ENCODE results near the gene COL20A1. TPM values are rescaled to one million over a fixed set of nuclear protein-coding genes. Genes with fewer than 3 reads are reported as not detected.
"Not testable (repeated sequence)": the region's sequence is repeated elsewhere in the genome, so short reads cannot be mapped to it uniquely, and the experiment has no call there.

Gene COL20A1
- total and polyA plus RNA-seq, 10 donors = 0.12 to 2.1 (median 0.60) TPM; not detected in 2

- peak; percentile 49 for DNase-seq
- H3K36me3 ChIP-seq = no peaks in the 10 kb centered on the region
- H3K4me1 ChIP-seq = peaks cover 0 to 11% (median 0%) of the 10 kb centered on the region in 6 donors
- 35 to 42% (median 41%) methylated on average over 9 of the region's 9 CpGs for WGBS, 5 donors
- H3K27me3 ChIP-seq (replicated peaks in 1 of 7) = peaks cover 0 to 64% (median 0%) of the 10 kb centered on the region in 7 donors
- H3K4me3 ChIP-seq = no peak overlapping the region
- peak overlapping the region in 4 of 8 donors; percentile 34 to 65 (median 50) for H3K27ac ChIP-seq
- peak in 2 of 3 donors; percentile 52 to 59 for TF ChIP-seq POLR2AphosphoS5 (IDR thresholded peaks at IDR 0.05)
- no peak for TF ChIP-seq POLR2A (IDR thresholded peaks at IDR 0.05)
- peaks cover 0 to 22% (median 13%) of the 10 kb centered on the region in 8 donors for H3K9me3 ChIP-seq
- intact Hi-C loops (cut with DNase I; ENCODE audit: low total_unique reads) = no loop called here
These were observed 42.7 kb downstream of the COL20A1 start for GRCh38 chr20:63335711-63336110.

DNA sequence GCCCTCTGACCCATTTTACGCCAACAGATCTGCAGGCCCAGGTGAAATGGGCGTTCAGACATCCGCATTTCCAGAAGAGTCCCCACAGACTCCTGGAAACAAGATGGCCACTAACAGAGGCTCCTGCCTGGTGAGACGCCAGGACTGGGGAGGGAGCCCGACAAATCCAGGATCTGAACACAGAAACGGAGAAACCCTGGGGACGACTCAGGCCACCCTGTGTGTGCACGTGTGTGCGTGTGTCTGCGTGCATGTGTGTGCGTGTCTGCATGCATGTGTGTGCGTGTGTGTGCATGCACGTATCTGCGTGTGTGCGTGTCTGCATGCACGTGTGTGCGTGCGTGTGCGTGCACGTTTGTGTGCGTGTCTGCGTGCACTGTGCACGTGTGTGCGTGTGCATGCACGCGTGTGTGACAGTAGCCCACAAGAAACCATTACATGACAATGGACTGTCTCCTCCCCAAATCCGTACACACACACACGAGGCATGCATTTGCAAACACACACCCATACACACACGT is 43.3 kb downstream of the COL20A1 start:
- intact Hi-C loops (cut with DNase I; ENCODE audit: low total_unique reads) = no loop called here
- TF ChIP-seq, protein P1, sequence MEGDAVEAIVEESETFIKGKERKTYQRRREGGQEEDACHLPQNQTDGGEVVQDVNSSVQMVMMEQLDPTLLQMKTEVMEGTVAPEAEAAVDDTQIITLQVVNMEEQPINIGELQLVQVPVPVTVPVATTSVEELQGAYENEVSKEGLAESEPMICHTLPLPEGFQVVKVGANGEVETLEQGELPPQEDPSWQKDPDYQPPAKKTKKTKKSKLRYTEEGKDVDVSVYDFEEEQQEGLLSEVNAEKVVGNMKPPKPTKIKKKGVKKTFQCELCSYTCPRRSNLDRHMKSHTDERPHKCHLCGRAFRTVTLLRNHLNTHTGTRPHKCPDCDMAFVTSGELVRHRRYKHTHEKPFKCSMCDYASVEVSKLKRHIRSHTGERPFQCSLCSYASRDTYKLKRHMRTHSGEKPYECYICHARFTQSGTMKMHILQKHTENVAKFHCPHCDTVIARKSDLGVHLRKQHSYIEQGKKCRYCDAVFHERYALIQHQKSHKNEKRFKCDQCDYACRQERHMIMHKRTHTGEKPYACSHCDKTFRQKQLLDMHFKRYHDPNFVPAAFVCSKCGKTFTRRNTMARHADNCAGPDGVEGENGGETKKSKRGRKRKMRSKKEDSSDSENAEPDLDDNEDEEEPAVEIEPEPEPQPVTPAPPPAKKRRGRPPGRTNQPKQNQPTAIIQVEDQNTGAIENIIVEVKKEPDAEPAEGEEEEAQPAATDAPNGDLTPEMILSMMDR (IDR thresholded peaks at IDR 0.05 in 8 of 11, conservative IDR thresholded peaks at IDR 0.05 in 3 of 11) = no peak
- no peak for TF ChIP-seq POLR2AphosphoS5 (IDR thresholded peaks at IDR 0.05)
- TF ChIP-seq POLR2A (IDR thresholded peaks at IDR 0.05) = no peak
- Histone ChIP-seq H3K4me3 (no peak overlapping the region), H3K9me3 (peaks cover 0 to 18% (median 11%) of the 10 kb centered on the region in 8 donors), H3K27ac (peak overlapping the region in 1 of 8 donors; percentile 34), H3K4me1 (peaks cover 0 to 11% (median 0%) of the 10 kb centered on the region in 6 donors), H3K36me3 (no peaks in the 10 kb centered on the region), H3K27me3 (replicated peaks in 1 of 7) (peaks cover 0 to 62% (median 0%) of the 10 kb centered on the region in 7 donors)
- 89 to 92% (median 91%) methylated on average over 29 of the region's 29 CpGs for WGBS, 5 donors
- DNase-seq = peak; percentile 62

GRCh38 chr20:63337786-63338420 is 44.9 kb downstream of the COL20A1 start:
- H3K27me3 ChIP-seq (replicated peaks in 1 of 7) = peaks cover 0 to 62% (median 0%) of the 10 kb centered on the region in 7 donors
- H3K36me3 ChIP-seq = no peaks in the 10 kb centered on the region
- no peak for DNase-seq
- H3K4me3 ChIP-seq = no peak overlapping the region
- peaks cover 0 to 1% (median 0%) of the 10 kb centered on the region in 8 donors for H3K9me3 ChIP-seq
- no peak overlapping the region for H3K27ac ChIP-seq
- WGBS, 5 donors = 75 to 81% (median 77%) methylated on average over 12 of the region's 12 CpGs
- no peak for TF ChIP-seq POLR2AphosphoS5 (IDR thresholded peaks at IDR 0.05)
- TF ChIP-seq, protein P1 (IDR thresholded peaks at IDR 0.05 in 8 of 11, conservative IDR thresholded peaks at IDR 0.05 in 3 of 11) = no peak
- intact Hi-C loops (cut with DNase I; ENCODE audit: low total_unique reads) = no loop called here
- H3K4me1 ChIP-seq = peaks cover 0 to 11% (median 0%) of the 10 kb centered on the region in 6 donors

DNA sequence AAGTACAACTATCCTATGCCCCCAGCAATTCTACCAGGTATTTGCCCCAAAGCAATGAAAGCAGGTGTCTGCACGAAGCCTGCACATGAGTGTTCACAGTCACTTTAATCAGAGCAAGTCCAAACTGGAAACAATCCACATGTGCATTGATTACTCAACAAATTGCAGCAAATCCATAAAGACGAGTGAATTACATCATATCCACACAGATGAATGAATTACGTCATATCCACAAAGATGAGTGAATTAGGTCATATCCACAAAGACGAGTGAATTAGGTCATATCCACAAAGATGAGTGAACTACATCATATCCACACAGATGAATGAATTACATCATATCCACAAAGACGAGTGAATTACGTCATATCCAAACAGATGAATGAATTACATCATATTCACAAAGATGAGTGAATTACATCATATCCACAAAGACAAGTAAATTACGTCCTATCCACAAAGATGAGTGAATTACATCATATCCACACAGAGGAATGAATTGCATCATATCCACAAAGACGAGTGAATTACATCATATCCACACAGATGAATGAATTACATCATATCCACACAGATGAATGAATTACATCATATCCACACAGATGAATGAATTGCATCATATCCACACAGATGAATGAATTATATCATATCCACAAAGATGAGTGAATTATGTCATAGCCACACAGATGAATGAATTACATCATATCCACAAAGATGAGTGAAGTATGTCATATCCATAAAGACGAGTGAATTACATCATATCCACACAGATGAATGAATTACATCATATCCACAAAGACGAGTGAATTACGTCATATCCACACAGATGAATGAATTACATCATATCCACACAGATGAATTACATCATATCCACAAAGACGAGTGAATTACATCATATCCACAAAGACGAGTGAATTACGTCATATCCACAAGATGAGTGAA is 46.4 kb downstream of the COL20A1 start:
- H3K4me3 ChIP-seq; H3K27ac ChIP-seq; H3K36me3 ChIP-seq; DNase-seq; intact Hi-C loops (cut with DNase I; ENCODE audit: low total_unique reads); H3K9me3 ChIP-seq: not testable (repeated sequence)
- 55 to 76% (median 68%) methylated on average over 14 of the region's 14 CpGs for WGBS, 5 donors
- Histone ChIP-seq H3K27me3 (replicated peaks in 1 of 7) (peaks cover 0 to 60% (median 0%) of the 10 kb centered on the region in 7 donors), H3K4me1 (peaks cover 0 to 12% (median 6%) of the 10 kb centered on the region in 6 donors)

- whole genome bisulfite sequencing, 5 donors = 56 to 81% (median 68%) methylated on average over 10 of the region's 10 CpGs
- H3K9me3 ChIP-seq; H3K27ac ChIP-seq; DNase-seq; intact Hi-C loops (cut with DNase I; ENCODE audit: low total_unique reads); H3K36me3 ChIP-seq; H3K4me3 ChIP-seq: not testable (repeated sequence)
- peaks cover 0 to 61% (median 0%) of the 10 kb centered on the region in 7 donors for H3K27me3 ChIP-seq (replicated peaks in 1 of 7)
- peaks cover 3 to 20% (median 12%) of the 10 kb centered on the region in 6 donors for H3K4me1 ChIP-seq
These were observed 47.2 kb downstream of the COL20A1 start for GRCh38 chr20:63340158-63340688.

Data from spleen (tissue), 11 donors.